ENCODE measurements around the gene PIK3CB.

DNA sequence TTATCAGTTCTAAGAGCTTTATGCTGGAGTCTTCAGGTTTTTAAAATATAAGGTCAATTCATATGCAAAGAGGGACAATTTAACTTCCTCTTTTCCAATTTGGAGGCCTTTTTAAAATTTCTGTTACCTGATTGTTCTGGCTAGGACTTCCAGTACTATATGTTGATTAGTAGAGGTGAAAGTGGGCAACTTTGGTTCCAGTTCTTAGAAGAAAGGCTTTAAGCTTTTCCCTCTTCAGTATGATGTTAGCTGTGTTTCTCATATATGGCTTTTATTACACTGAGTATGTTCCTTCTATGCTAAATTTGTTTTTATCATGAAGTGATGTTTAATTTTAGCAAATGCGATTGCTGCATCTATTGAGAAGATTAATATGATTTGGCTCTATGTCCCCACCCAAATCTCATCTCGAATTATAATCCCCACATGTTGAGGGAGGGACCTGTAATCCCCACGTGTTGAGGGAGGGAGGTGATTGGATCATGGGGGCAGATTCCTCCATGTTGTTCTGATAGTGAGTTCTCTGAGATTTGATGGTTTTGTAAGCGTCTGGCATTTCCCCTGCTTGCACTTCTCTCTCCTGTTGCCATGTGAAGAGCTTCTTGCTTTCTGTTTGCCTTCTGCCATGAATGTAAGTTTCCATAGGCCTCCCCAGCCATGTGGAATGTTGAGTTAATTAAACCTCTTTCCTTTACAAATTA is 192.4 kb downstream of the PIK3CB start:
- TF ChIP-seq YY1 (IDR thresholded peaks at IDR 0.05; ENCODE audit: low read depth) = no peak
- TF ChIP-seq, protein P1, sequence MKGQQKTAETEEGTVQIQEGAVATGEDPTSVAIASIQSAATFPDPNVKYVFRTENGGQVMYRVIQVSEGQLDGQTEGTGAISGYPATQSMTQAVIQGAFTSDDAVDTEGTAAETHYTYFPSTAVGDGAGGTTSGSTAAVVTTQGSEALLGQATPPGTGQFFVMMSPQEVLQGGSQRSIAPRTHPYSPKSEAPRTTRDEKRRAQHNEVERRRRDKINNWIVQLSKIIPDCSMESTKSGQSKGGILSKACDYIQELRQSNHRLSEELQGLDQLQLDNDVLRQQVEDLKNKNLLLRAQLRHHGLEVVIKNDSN (IDR thresholded peaks at IDR 0.05) = no peak
- TF ChIP-seq RAD21 (IDR thresholded peaks at IDR 0.05; ENCODE audit: low read depth) = no peak
- TF ChIP-seq, protein P2, sequence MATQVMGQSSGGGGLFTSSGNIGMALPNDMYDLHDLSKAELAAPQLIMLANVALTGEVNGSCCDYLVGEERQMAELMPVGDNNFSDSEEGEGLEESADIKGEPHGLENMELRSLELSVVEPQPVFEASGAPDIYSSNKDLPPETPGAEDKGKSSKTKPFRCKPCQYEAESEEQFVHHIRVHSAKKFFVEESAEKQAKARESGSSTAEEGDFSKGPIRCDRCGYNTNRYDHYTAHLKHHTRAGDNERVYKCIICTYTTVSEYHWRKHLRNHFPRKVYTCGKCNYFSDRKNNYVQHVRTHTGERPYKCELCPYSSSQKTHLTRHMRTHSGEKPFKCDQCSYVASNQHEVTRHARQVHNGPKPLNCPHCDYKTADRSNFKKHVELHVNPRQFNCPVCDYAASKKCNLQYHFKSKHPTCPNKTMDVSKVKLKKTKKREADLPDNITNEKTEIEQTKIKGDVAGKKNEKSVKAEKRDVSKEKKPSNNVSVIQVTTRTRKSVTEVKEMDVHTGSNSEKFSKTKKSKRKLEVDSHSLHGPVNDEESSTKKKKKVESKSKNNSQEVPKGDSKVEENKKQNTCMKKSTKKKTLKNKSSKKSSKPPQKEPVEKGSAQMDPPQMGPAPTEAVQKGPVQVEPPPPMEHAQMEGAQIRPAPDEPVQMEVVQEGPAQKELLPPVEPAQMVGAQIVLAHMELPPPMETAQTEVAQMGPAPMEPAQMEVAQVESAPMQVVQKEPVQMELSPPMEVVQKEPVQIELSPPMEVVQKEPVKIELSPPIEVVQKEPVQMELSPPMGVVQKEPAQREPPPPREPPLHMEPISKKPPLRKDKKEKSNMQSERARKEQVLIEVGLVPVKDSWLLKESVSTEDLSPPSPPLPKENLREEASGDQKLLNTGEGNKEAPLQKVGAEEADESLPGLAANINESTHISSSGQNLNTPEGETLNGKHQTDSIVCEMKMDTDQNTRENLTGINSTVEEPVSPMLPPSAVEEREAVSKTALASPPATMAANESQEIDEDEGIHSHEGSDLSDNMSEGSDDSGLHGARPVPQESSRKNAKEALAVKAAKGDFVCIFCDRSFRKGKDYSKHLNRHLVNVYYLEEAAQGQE (IDR thresholded peaks at IDR 0.05; ENCODE audit: low read depth) = no peak
- TF ChIP-seq, protein P3, sequence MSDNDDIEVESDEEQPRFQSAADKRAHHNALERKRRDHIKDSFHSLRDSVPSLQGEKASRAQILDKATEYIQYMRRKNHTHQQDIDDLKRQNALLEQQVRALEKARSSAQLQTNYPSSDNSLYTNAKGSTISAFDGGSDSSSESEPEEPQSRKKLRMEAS (IDR thresholded peaks at IDR 0.05) = no peak
- no peak for TF ChIP-seq ZBTB7A (IDR thresholded peaks at IDR 0.05; ENCODE audit: low read depth)
- TF ChIP-seq CREB1 (IDR thresholded peaks at IDR 0.05; ENCODE audit: low read depth) = no peak
- no peak for TF ChIP-seq EP300 (IDR thresholded peaks at IDR 0.05; ENCODE audit: borderline replicate concordance)
- TF ChIP-seq CEBPB (IDR thresholded peaks at IDR 0.05) = no peak
- TF ChIP-seq FOXM1 (IDR thresholded peaks at IDR 0.05; ENCODE audit: borderline replicate concordance, low read depth) = no peak

Data from Ishikawa (cell line).